GM10248 (cell line): ENCODE data around the gene TIMM21.

Experiments
- CTCF ChIA-PET: fragments of 300-600 bp; sonication (Branson Sonifier 250); formaldehyde crosslinking; extraction: SDS; loops from one replicate; lab custom pipeline; 2021; ENCODE audit warnings: antibody characterized with exemption; lab: Yijun Ruan, JAX
- POLR2A ChIA-PET: fragments of 350-650 bp; sonication (Branson Sonifier 250); formaldehyde crosslinking; extraction: SDS; loops from one replicate; lab custom pipeline; 2020; ENCODE audit warnings: antibody characterized with exemption; lab: Yijun Ruan, JAX
- DNase-seq: peaks from one replicate; pipeline ENCODE4 v3.0.0; 2012; ENCODE audit errors: extremely low spot score
- CTCF ChIP-seq: IDR thresholded peaks from 2 replicates; pipeline ENCODE4 v1.5.1; 2012; ENCODE audit warnings: mild to moderate bottlenecking, low read depth; ENCODE audit errors: extremely low read depth, missing control alignments, control extremely low read depth

TIMM21 gene

GRCh38 chr18:74152857-74153256, 4.5 kb downstream of the TIMM21 start:
- peak; percentile 3 for TF ChIP-seq CTCF
- ChIA-PET POLR2A (no interaction called here), CTCF (interaction anchor here (0.9 to 3.8 kb wide), 9 partner anchors 9 to 1481 kb away, joined by 3 to 20 read pairs (median 3); no protein-coding TSS in a partner anchor)
- DNase-seq, result no peak

DNA sequence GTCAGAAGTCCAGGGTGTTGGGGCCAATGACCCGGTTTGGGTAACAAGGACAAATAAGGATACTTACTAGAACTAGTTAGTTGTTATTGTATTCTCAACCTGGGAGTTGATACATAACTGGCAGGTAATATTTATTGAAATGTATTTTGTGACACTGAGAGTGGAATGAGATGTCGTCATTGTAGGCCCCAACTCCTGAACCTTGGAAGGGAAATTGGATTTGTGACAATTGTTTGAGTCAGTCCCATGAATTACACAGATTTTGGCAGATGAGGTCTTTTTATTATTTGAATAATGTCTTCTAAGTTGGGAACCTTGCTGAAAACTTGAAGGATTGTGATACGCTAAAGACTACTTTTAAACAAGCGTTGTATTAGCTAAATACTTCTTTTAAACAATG, 5.1 kb downstream of the TIMM21 start:
- TF ChIP-seq CTCF, result no peak
- POLR2A ChIA-PET, result no interaction called here
- CTCF ChIA-PET, result interaction anchor here (0.9 to 3.8 kb wide), 6 partner anchors 10 to 1481 kb away, joined by 3 to 20 read pairs (median 4); no protein-coding TSS in a partner anchor
- no peak for DNase-seq

DNA sequence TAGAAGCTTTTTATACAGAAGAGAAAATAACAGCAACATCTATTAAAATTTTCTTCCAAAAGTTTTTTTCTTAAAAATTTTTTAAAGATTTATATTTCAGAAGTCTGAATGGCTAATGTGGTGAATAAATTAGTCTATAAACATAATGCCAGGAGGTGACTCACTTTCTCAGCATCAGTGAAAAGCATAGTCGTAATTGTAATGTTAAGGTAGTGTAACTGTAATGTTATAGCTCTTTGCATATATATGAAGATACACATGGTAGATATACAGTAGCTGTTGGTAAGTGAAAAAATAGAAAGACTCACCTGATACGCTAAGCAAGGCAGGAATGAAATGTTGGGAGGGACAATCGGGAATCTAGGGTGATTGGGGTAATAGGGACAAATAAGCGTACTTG, 5.5 kb downstream of the TIMM21 start:
- no peak for TF ChIP-seq CTCF
- POLR2A ChIA-PET, result no interaction called here
- no peak for DNase-seq
- CTCF ChIA-PET, result interaction anchor here (1.3 to 3.8 kb wide), 3 partner anchors 12 to 24 kb away, joined by 5 to 20 read pairs (median 7); no protein-coding TSS in a partner anchor

- CTCF ChIA-PET, result interaction anchor here (1.3 to 3.8 kb wide), 2 partner anchors 14 to 23 kb away, joined by 5 to 20 read pairs; no protein-coding TSS in a partner anchor
These were observed 6.4 kb downstream of the TIMM21 start for GRCh38 chr18:74154716-74155115.

DNA sequence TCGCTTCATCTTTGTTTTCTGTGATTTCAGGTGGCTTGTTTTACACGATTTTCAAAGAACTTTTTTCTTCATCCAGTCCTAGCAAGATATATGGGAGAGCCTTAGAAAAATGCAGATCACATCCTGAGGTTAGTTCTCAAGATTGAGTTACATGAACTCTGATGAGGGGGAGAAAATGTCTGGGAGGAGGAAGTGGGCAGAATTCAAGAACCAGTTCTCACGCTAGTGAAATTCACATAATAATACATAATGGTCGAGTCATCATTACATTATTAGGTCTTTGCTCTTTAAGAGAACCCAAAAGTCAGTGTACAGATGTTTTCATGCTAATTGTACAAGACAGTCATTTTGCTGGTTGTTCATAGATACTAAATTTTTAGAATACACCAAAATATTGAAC, 7.0 kb downstream of the TIMM21 start:
- ChIA-PET POLR2A (no interaction called here), CTCF (interaction anchor here (1.2 to 3.8 kb wide), 2 partner anchors 15 to 136 kb away, joined by 3 to 20 read pairs; partner anchors contain the start of gene CYB5A)
- no peak for DNase-seq
- TF ChIP-seq CTCF, result no peak

More at GRCh38 chr18:74154716-74155115, 6.4 kb downstream of the TIMM21 start:
- no peak for DNase-seq
- POLR2A ChIA-PET, result no interaction called here
- no peak for TF ChIP-seq CTCF

- TF ChIP-seq CTCF, result no peak
- ChIA-PET CTCF (interaction anchor here (1.3 to 3.6 kb wide), 2 partner anchors 10 to 12 kb away, joined by 5 to 9 read pairs; no protein-coding TSS in a partner anchor), POLR2A (no interaction called here)
- DNase-seq, result peak; percentile 34
These were observed 14.8 kb downstream of the TIMM21 start for GRCh38 chr18:74163019-74163660.
